ENCODE results near the gene PRKCD. TPM values are rescaled to one million over a fixed set of nuclear protein-coding genes. Genes with fewer than 3 reads are reported as not detected.

PRKCD gene
- total and polyA plus RNA-seq, 9 of the 15 experiments (the other 6 are each of a cell fraction or from before 2014, with no cell fraction given) = 2.5 to 19.5 (median 6.1) TPM

- H3K4me2 ChIP-seq (ENCODE audit: insufficient read depth, low read length) = peak overlapping the region; percentile 78
- in situ Hi-C loops (cut with MboI) = no loop called here
- H3K9me3 ChIP-seq (replicated peaks; ENCODE audit: control insufficient read depth, insufficient read depth, low read depth, low read length) = no peaks in the 10 kb centered on the region
- H4K20me1 ChIP-seq (replicated peaks; ENCODE audit: control insufficient read depth, insufficient read depth, low read length) = peaks cover 6% of the 10 kb centered on the region
- peaks cover 14% of the 10 kb centered on the region for H3K79me2 ChIP-seq (ENCODE audit: control insufficient read depth, insufficient read depth, low read length)
- FAIRE-seq = peak; percentile 73
- H3K4me3 ChIP-seq = peak overlapping the region; percentile 70
- WGBS (ENCODE audit: insufficient coverage, low coverage, missing lambda C conversion rate) = 53% methylated on average over 7 of the region's 12 CpGs
- peak; percentile 13 to 35 (median 26) for DNase-seq (ENCODE audit: extremely low read depth in 1 of 4, low spot score in 3 of 4)
- H3K9ac ChIP-seq (ENCODE audit: insufficient read depth in 1 of 2, low read depth in 2 of 2, low read length in 2 of 2) = peak overlapping the region; percentile 17 to 89; a peak in 3 of 4 replicates
- BruUV-seq (replicated peaks) = no TSS peak
- H2AFZ ChIP-seq (ENCODE audit: low read depth, low read length) = no peak overlapping the region
- ATAC-seq = no peak; the same call in none of the 3 replicates
- ChIA-PET POLR2A (interaction anchor here (1.1 kb wide), 1 partner anchor 17 kb away, joined by 3 read pairs; no protein-coding TSS in a partner anchor), CTCF (ENCODE audit: low intra/inter-chr PET ratio) (no interaction called here)
- H3K4me1 ChIP-seq (replicated peaks in 1 of 2; ENCODE audit: control insufficient read depth in 2 of 2, insufficient read depth in 2 of 2, low read length in 2 of 2) = peaks cover 19 to 41% of the 10 kb centered on the region in 2 experiments; a peak in 4 of 5 replicates
- intact Hi-C loops (cut with micrococcal nuclease) = no loop called here
- H3K9me1 ChIP-seq (ENCODE audit: control insufficient read depth, insufficient read depth, low read length) = peaks cover 7% of the 10 kb centered on the region
- H3K36me3 ChIP-seq (ENCODE audit: control insufficient read depth, insufficient read depth, low read length) = peaks cover 6% of the 10 kb centered on the region; the same call in 1 of the 3 replicates
- H3K27ac ChIP-seq (ENCODE audit: extremely low read depth, low read depth, low read length) = no peak overlapping the region; the same call in 2 of the 3 replicates
- H3K27me3 ChIP-seq (ENCODE audit: control insufficient read depth in 2 of 2, insufficient read depth in 2 of 2, low read length in 2 of 2) = peaks cover 0 to 5% of the 10 kb centered on the region in 2 experiments; a peak in 1 of 5 replicates
- TF ChIP-seq USF1 (CRISPR knock-in tag; IDR thresholded peaks at IDR 0.05) (no peak), SMAD4 (CRISPR knock-in tag; conservative IDR thresholded peaks at IDR 0.05) (no peak), KDM4B (IDR thresholded peaks at IDR 0.05; ENCODE audit: borderline replicate concordance in 2 of 2, low read depth in 1 of 2) (no peak), ARID4B (CRISPR knock-in tag; IDR thresholded peaks at IDR 0.05) (0 out of 2 replicates have a peak, but pooled peaks have one; percentile 9), HDGF (IDR thresholded peaks at IDR 0.05) (peak; percentile 45; the same call in 1 of the 2 replicates), TOE1 (IDR thresholded peaks at IDR 0.05; ENCODE audit: borderline replicate concordance) (no peak), TOE1 (CRISPR knock-in tag; IDR thresholded peaks at IDR 0.05; ENCODE audit: borderline replicate concordance, low read depth) (peak; percentile 67; the same call in 1 of the 2 replicates), TEAD4 (IDR thresholded peaks at IDR 0.05; ENCODE audit: low read length) (peak; percentile 65; the same call in 1 of the 2 replicates), TEAD4 (CRISPR knock-in tag; IDR thresholded peaks at IDR 0.05; ENCODE audit: borderline replicate concordance) (no peak), ZNF609 (CRISPR knock-in tag; IDR thresholded peaks at IDR 0.05; ENCODE audit: borderline replicate concordance) (0 out of 2 replicates have a peak, but pooled peaks have one; percentile 26)
Observed at GRCh38 chr3:53162672-53163443, 1.8 kb downstream of the PRKCD start.
